NCI-H1694 treated with DMSO at 0.1 percent for 48 hours (cell line): ENCODE results near the gene TIMM10B.

Experiments
- DNase-seq: peaks from one replicate; lab custom pipeline; 2025; lab: John Stamatoyannopoulos, UW

Gene TIMM10B, protein sequence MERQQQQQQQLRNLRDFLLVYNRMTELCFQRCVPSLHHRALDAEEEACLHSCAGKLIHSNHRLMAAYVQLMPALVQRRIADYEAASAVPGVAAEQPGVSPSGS

DNA sequence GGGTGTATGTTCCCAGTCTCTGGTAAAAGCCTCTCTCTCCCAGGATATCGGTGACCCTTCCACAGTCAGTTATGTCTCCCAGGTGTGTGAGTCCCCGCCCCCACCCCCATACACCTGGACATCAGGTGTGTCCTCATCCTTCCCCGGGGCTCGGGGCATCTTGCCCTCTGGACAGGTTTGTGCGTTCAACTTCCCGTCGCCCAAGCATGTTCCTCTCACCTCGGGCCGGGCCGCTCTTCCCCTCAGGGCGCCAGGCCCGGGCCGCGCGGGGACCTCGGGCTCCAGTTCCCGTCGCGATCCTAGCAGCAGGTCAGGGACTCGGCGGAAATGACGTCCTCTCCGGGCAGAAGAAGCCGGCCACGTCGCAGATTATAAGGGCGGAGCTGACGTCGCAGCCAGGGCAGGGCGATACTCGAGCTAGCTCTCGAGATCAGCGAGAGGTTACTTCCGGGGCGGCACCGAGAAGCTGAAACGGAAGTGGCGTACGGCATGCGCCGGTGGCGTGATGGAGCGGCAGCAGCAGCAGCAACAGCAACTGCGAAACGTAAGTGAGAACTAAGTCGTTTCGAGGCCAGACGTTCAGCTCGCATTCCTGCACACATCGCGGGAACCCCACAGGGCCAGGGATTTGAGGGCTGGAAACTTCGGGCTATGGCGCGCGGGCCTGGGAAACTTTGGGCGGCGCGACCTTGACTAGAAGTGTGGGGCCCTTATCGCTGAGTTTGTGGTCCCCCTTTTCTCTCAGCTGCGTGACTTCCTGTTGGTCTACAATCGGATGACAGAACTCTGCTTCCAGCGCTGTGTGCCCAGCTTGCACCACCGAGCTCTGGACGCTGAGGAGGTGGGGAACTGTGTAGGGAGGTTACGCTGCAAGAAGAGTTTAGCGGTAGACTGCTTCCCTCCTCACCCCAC is at the start of gene TIMM10B, which contains the start of gene ARFIP2:
TSS of gene TIMM10B (plus strand) at position 490 of the 912 bp plus-strand sequence. CDS start at position 506, 16 bp downstream.
TSS of gene ARFIP2 (minus strand) at position 320 of the 912 bp plus-strand sequence. CDS start 910 bp downstream, outside the sequence.
- peak; percentile 87 for DNase-seq

DNA sequence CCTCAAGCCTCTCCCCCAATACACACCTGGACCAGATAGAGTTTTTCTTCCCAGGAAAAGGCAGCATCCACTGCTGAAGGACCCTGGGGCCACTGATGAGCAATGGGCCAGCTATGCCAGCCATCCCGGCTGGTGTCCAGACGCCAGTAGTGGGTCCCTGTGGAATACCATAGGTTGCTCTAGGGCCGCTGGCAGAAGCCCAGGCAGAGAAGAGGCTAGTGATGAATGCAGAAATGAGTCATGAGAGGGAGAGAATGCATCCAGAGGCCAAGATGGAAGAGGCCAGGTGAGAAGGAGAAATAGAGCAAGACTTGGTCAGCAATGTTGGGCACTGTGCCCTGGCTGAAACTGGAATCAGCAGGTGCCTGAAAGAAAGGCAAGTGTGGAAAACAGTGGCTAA is 49.4 kb upstream of the TIMM10B start:
- no peak for DNase-seq

DNA sequence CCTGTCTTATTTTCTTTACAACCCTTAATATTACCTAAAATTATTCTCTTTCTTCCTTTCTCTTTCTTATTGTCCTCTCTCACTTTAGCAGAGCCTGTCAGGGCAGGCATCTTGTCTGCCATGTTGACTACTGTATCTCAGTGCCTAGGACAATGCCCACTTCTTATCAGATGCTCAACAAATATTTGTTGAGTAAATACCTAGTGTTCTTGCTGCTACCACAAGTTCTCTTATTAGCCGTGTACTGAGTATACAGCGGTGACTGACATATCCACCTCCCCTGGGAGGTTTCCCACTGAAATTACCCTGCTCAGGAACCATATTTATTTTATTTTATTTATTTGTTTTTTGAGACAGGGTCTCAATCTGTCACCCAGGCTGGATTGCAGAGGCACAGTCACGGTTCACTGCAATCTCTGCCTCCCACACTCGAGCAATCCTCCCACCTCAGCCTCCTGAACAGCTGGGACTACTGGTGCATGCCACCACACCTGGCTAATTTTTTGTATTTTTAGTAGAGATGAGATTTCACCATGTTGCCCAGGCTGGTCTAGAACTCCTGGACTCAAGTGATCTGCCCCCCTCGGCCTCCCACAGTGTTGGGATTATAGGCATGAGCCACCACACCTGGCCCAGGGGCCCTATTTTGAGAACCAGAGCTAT is 47.2 kb upstream of the TIMM10B start:
- peak; percentile 1 for DNase-seq

DNA sequence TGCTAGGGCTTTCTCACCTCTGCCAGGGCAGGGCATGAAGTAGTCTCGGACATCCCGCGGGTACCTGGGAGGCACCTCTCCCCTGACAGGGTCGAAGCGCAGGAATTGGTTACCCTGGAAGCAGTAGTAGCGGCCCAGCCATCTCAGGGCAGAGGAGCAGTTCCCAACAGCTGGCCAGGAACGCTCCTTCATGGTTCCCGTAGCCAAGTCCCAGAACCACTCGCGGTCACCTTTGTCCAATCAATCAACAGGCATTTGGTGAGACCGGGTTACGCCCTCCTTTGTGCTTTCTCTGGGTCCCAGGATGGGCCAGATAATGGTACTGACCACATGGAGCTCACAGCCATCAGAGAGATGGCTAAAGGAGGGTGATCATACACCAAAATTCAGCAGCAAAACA is 43.9 kb upstream of the TIMM10B start:
- no peak for DNase-seq

DNA sequence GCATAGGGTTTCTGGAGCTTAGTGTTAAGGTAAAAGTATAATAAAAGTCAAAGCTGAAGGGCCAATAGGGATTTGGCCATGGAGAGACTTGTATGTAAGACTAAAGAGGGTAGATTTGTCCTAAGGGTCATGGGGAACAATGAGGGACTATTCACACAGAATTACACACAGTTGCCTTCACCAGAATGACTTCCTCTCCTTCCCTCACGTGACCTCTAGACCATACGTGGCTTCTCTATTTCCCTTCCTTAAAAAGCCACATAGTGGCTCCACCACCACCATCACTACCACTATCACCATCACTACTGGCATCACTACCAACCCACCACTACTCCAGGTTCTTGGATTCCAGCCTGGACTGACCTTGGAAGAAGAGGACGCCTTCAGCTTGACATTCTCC is 43.3 kb upstream of the TIMM10B start:
- DNase-seq, result no peak

DNA sequence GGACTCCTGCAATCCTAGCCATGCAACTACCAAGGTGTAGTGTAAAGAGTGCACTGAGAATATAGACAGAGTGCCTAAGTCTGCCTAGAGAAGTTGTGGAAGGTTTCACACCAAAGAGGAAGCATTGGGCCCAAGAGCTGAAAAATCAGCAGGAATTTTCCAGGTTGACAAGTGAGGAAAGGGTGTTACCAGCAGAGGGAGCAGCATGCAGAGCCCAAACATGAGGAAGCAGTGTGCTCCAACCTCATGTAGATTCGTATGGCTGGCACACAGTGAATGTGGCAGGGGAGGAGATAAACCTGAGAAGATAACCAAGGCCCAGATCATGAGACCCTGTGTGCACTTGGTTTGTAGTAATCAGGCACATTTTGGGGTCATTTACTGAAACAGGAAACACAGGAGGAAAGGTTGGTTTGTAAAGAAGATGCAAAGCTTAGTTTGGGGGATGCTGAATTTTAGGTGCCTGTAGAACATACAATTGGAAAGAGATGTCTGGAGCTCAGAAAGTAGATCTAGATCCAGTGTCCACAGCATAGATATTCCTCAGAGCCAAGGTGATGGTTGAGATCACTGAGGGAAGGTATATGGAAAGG is 42.2 kb upstream of the TIMM10B start:
- peak; percentile 16 for DNase-seq

DNA sequence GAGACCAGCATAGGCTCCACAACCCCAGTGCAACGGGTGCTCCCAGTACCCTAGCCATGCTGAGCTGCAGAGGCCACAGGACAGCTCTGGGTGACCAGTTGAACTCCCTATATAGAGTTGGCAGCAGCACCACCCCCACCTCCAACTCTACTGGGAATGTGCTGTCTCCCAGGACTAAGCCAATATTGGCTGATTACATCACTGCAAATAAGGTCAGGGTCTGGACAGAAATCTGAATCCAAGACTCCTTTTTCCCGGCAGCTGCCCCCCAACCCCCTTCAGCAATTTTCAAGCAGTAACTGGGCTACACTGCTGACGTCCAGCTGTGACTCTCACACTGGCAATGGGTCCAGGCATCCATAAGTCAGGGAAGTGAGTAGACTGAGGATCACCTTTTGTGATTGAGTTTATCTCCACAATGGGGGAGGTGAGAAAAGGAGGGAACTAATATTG is 40.4 kb upstream of the TIMM10B start, which contains the start of gene HPX:
TSS of gene HPX (minus strand) at position 82 of the 453 bp plus-strand sequence. CDS start at position 58, 24 bp downstream.
- no peak for DNase-seq

DNA sequence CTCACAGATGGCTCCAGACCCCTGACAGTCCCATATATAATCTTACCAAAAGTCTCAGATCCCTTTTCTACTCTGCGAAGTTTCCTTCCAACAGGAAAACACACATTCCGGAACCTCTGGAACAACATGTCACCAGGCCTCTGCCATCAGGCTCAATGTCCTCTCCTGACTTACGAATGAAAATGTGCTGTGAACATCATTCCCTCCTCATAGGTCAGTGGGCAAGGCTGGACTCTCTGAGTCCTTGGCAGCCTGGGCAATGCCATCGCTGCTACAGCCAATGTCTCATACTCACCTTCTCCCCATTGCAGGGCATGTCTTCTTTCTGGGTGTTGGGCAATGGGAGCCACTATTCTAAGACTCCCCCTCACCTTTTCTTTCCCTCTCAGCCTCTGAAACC is 38.9 kb upstream of the TIMM10B start:
- no peak for DNase-seq

DNA sequence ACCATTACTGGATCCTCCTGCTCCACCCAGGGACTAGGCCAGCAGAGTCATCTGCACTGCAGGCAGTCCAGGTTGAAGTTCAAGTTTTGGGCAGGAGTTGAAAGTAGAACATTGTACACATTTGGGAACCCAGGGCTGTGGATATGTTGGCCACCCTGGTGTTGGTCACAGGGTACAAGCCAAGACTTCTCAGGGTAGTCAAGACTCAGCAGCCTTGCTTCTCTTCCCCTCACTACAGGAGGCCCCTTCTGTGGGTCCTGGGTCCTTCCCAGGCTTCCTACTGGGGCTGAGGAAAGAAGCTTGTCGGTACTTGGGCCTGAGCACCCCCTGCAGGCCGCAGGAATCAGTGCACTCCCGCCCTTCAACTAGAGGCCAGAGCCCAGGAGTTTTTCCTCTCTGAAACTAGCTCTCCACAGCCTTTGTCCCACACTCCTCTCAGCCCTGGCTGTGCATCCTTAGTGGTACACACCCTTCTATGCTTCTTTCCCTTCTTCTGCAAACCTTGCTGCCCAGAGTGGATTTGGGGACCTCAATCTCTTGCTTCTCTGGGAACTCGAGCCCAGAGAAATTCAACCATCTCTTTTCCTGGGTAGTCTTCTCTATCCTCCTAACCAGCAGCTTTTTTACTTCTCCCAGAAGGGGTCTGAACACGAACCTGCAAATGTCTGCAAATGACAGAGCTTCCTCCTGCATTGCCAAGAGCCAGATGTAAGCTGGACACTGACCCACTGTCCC is 37.9 kb upstream of the TIMM10B start:
- DNase-seq, result peak; percentile 44

DNA sequence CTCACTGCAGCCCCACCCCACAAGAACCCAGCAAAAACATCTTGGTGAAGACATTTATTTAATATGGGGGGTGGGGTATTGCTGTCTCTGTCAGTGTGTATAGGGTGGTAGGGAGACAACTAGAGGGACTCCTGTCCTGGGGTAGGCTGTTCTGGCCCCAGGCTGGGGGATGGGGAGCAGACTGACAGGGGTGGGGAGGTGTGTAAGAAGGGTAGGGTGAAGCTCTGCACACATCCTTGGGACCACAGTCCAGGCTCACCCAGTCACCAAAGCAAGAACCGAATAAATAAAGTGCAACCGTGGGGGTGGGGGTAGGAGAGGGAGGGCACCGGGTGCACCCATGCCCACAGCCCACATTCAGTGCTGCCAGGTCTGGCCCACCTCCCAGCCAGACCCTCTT is 32.7 kb upstream of the TIMM10B start:
- no peak for DNase-seq

DNA sequence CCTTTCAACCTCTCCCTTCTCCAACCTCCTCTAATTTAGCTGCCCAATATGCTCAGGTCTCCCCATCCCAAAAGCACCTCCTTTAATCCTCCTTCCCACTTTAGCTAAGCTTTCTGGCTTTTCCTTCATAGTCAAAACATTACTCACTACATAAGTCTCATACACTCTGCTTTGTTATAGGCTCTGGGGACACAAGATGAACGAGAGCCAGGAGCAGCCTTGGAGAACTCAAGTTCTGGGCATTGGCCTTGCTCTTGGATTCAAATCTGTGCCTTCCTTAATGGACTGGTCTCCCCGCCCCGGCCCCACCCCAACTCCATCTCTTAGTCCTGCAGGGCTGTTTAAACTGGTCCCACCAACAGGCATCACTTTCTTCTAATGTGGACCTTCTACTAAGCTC is 29.1 kb upstream of the TIMM10B start:
- no peak for DNase-seq

DNA sequence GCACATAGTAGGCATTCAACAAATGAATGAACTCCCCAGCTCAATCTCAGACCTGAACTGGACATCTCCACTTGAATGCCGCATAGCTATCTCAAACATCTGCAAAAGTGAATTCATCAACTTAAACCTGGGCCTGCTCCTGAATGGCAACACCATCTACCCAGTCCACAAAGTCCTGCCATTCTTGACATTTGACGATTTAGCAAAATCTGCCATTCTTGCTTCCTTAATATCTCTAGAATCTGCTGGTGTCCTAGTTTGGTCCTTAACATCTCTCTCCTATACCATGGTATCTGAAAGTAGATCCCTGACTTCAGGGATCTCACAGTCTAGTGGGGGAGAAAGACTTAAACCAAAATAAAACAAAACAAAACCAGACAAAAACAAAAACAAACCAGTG is 28.1 kb upstream of the TIMM10B start:
- DNase-seq, result no peak

DNA sequence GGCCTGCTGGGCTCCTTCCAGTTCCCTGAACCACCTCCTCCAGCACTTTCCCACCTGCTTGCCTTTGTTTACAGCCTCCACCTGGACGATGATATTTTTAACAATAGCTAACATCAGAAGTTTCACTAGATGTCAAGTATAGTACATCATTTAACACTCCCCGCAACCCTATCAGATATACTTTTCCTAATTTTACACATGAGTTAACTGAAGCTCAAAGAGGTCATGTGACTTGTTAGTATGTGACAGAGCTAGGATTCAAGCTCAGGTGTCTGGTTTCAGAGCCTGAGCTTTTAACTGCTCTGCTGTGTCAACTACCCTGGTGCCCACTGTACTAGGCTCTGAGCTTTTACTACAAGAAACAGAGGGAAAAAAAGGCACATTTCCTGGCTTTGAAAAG is 26.2 kb upstream of the TIMM10B start:
- no peak for DNase-seq

DNA sequence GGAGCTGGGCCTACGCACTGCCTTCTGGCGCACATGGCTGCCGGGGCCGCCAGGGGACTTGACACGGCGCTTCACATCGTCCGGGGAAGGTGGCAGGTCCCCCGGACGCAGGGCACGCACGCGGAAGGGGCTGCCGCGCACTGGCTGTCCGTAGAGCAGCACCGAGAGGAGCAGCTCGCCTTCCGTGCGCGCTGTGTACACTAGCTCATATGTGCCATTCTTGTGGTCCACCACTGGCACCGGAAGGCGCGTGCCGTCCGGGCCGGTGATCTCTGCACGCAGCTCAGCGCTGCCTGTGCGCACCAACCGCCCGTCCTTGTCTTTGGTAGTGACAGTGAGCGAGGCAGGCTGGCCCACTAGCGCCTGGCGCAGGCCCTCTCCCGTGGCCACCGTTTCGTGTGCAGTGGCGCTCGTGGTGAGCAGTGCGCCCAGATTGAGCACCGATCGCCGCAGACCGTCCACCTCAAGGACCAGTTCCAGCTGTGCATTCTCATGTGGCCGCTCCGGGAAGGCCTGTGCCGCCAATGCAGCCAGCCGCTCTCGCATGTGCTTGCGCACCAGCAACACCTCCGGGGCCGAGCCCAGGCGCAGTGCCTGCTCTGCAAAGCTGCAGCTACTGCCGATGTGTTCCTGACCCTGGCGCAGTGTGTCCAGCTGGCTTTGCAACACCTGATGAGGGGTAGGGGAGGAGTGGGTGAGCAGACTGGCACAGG is 24.8 kb upstream of the TIMM10B start:
- no peak for DNase-seq

DNA sequence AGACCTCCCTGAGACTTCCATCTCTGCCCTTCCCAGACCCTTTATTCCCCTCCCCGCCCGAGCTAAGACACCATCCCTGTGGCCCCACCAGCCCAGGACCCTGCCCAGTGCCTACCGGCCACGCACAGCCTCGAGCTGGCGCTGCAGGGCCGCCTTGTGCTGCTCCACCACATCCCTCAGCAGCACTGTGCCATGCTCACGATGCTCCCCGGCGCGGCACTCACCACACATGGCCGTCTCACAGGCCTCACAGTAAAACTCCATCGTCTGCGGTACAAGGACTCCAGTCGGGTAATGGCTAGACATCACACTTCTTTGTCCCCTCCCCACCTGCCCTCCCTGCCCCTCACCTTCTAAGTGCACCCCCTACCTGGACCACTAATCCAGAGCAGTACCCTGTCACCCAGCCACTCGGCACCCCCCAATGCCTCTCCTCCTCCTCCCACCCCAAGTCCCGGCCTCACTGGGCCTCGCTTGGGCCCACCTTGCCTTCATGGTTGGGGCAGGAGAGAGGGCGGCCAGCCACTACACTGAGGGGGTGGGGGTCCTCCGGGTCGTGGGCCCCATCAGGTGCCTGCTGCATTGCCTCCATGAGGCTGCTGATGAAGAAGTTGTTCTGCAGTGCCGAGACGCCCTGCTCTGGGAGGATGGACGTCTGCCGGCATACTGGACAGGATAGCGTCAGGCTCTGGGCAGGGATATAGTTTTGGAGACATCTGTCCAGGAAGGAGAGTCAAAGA is 23.6 kb upstream of the TIMM10B start:
- no peak for DNase-seq

DNA sequence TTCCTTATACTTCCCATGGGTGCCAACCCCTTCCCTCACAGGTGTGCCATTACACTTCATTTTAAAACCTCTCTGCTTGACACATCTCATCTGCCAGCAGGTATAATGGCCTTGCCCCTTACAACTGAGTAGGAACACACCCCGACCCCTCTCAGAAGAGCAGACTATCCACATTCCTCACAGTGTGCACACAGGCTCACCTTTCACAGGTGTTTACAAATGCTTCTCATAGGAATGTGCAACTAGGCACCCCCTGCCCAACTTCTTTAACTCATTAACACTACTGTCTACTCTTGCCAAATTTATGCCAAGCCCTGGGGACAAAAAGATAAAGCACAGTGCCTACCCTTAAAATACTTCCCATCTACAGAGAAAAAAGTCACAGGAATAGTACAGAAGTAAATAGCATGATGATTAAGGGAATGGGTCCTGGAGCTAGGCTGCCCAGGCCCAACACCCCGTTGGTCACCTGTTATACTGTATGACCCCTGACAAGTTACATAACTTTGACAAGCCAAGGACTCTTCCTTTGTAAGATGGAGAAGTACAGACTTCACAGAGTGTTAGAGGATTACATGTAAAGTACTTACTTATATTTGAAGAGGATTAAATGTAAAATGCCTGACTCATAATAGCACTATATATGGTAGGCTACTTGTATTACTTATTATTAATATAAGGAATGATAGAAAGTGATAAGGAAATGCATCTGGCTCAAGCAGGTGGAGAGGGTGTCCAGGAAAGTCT is 22.8 kb upstream of the TIMM10B start:
- no peak for DNase-seq

DNA sequence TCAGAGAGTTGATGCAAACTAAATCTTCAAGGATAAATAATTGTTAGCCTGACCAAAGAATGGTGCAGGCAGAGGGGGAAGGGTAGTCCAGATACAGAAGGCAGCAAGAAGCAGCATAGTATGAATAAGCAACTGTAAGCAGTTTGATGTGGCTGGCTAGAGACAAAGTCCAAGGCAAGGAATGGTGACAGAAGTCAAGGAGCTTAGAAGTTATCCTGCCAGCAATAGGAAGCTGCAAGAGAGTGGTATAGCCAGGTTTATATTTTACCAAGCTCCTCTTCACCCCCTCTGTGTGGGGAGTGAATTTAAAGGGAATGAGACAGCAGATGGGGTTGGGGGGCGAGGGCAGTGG is 22.2 kb upstream of the TIMM10B start:
- no peak for DNase-seq

DNA sequence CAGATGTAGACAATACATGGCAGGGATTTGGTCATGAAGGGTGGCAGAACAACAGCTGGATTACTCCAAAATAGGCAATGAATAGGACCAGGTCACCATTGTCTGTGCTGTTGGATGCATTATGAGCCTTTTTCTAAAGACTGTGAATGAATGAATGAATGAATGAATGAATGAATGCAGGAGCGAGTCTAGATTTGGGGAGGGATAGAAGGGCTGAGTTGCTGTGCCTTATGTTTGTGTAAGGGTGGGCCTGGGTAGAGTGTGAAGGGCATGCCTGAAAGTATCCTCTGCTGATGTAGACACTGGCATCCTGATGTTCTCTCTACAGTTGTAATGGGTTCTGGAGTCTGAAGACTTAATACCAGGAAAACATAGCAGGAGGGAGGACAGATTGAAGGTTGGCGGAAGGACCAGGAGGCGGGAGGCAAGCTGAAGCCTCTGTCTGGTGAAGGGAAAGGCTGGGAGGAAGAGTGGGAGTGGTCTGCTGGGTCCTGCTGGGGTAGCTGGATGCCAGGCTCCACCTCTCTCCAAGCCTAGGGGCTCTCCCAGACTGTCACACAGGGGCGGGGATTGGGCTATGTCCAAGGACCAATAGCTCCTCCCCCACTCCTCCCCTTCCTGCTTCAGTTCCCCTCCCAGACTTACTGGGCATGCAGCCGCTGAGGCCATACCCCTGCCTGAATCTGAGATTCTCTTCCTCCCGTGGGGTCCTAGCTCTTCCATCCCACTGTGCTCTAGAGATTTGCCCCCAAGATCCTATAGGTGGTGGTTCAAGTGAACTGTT is 12.4 kb upstream of the TIMM10B start:
- DNase-seq, result no peak

DNA sequence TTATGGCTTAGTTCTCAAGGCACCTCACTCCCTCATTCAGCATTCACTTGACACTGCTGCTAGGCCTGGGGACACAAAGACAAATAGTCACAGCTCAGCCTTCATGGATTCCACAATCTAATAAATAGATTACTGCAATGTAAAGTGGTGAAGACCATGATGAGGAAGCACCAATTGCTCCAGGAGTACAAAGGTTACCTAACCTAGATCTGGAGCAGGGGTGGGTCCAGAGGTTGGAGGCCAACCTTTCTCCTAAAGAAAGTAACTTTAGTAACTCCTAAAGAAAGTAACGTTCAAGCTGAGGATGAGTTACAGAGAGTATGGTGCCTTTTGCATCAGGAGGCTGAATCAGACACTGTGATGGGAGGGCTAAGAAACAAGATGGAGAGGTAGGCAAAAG is 11.7 kb upstream of the TIMM10B start:
- no peak for DNase-seq
